Stimulated activated CD8-positive, alpha-beta memory T cell treated with anti-CD3 and anti-CD28 coated beads, Interleukin-15, amount 100 ng/mL, for 24 hours (primary cell): ENCODE results near the gene TAS2R43.
"Not testable (repeated sequence)": the region's sequence is repeated elsewhere in the genome, so short reads cannot be mapped to it uniquely, and the experiment has no call there.

Source experiments
- DNase-seq: peaks from one replicate; pipeline ENCODE4 v3.0.0-alpha.2; 2020; ENCODE audit warnings: low read depth

Gene TAS2R43, protein sequence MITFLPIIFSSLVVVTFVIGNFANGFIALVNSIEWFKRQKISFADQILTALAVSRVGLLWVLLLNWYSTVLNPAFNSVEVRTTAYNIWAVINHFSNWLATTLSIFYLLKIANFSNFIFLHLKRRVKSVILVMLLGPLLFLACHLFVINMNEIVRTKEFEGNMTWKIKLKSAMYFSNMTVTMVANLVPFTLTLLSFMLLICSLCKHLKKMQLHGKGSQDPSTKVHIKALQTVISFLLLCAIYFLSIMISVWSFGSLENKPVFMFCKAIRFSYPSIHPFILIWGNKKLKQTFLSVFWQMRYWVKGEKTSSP

GRCh38 chr12:11092128-11092527 is at the start of gene TAS2R43:
Gene TAS2R43 (minus strand): TSS chr12:11092313. CDS start chr12:11092229, 84 bp downstream.
- DNase-seq, result no peak

DNA sequence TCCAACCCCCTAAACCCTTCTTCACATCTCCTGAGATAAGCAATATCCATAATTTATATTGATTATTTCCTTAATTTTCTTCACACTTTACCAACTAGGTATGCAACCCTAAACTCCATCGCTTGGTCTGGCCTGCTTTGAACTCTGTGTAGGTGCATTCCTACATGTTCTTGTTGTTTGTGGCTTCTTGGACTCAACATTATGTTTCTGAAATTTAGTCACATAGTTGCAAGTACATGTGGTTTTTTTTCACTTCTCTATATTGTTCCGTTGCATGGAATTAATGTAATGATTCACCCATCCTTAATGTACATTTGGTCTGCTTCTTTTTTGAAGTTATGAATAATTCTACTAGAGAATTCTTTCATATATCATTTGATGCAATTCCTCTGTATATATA is 44.0 kb upstream of the TAS2R43 start:
- no peak for DNase-seq

DNA sequence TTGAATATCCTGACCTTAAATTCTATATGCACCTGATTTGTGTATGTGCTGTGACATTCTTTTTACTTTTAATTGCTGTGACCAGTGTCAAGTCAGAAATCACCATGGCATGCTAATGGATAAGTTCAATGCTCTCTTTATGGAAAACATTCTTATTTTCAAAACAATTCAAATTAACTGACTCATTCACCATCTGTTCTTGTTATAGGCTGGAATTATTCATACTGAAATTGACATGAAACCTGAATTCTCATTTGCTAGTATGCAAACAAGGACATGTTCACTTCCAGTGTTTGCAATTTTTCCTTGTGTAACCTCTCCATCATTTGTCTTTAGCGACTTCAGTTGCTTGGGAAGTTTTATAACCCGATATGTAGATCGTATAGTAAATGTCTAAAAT is 42.2 kb upstream of the TAS2R43 start, which contains the start of gene TAS2R30:
Gene TAS2R30, minus strand, starts transcription at position 340 of the 400 bp plus-strand sequence. CDS start 400 bp downstream, outside the sequence.
- DNase-seq, result no peak

- no peak for DNase-seq
Observed at GRCh38 chr12:11133816-11134215, 41.7 kb upstream of the TAS2R43 start.

DNA sequence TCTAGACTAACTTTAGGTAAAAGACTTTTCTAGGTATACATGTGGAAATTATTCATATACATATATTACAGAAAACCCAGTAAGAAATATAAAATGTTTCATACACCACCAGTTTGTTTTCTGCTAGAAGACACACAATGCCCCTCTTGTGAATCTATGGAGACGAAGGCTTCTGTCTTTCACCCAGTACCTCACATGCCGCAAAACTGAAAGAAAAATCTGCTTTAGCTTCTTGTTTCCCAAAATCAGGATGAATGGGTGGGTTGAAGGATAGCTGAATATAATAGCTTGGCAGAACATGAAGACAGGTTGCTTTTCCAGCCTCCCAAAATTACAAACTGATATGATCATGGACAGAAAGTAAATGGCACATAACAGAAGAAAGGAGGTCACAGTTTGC is 41.0 kb upstream of the TAS2R43 start:
- no peak for DNase-seq

- DNase-seq, result no peak
Observed at GRCh38 chr12:11130999-11131398, 38.9 kb upstream of the TAS2R43 start.

DNA sequence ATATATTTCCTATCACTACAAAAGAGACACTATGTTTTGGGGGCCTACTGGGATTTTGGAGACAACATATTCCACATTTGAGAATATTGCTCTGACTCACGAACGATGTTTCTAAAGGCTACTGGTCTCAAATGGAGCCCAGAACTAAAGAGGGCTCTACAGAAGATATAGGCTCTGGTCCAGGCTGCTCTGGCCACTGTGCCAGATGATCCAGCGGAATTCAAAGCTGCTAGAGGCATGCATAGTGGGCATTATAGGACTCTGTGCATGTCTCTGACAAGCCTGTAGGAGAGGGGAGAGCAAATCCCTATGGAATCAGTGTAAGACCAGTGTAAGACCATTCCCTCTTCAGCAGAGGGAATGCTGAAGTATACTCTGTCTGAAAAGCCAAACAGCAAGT is 38.3 kb upstream of the TAS2R43 start:
- no peak for DNase-seq

DNA sequence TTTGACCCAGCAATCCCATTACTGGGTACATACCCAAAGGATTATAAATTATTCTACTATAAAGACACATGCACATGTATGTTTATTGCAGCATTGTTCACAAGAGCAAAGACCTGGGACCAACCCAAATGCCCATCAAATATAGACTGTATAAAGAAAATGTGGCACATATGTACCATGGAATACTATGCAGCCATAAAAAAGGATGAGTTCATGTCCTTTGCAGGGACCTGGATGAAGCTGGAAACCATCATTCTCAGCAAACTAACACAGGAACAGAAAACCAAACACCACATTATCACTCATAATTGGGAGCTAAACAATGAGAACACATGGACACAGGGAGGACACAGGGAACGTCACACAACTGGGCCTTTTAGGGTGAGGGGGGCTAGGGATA is 22.0 kb upstream of the TAS2R43 start:
- not testable (repeated sequence) for DNase-seq

- not testable (repeated sequence) for DNase-seq
Observed at GRCh38 chr12:11111213-11111612, 19.1 kb upstream of the TAS2R43 start.

GRCh38 chr12:11108862-11109261 is 16.7 kb upstream of the TAS2R43 start:
- DNase-seq, result no peak

DNA sequence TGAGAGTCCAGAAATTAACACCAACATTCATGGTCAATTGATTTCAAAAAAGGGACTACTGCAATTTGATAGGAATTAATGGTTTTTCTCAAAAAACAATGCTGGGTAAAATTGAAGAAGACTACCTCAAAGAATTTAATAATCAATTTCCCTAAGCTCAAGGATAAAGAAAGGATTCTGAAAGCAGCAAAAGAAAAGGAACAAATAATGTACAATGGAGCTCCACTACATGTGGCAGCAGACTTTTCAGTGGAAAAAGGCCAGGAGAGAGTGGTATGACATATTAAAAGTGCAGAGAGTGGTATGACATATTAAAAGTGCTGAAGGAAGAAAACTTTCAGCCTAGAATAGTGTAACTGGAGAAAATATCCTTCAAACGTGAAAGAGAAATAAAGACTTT is 15.6 kb upstream of the TAS2R43 start:
- DNase-seq, result no peak

GRCh38 chr12:11106288-11106687 is 14.2 kb upstream of the TAS2R43 start:
- no peak for DNase-seq

DNA sequence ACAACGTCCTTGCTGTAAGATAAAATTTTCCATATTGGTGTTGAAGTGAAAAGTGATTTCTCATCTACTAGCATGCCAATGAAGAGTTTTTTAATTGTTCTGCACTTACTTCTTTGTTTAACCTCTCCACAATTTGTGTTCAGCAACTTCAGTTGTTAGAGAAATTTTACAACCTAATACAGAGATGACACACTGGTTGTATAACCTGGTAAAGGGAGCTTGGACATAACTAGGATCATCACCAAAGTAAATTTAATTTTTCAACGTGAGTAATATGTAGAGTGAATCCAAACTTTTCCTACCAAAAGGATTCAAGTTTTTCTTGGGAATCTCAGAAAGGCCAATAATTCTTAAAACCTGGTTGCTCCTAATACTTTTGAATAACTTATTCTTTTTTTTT is 13.4 kb upstream of the TAS2R43 start:
- DNase-seq, result no peak

DNA sequence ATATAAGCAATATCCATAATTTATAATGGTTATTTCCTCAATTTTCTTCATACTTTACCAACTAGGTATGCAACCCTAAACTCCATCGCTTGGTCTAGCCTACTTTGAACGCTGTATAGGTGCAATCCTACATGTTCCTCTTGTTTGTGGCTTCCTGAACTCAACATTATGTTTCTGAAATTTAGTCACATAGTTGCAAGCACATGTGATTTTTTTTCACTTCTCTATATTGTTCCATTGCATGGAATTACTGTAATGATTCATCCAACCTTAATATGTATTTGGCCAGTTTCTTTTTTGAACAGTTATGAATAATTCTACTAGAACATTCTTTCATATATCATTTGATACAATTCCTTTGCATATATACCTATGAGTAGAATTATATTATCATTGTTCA is 2.8 kb upstream of the TAS2R43 start:
- DNase-seq, result not testable (repeated sequence)

- DNase-seq, result no peak
Observed at GRCh38 chr12:11089246-11089645, 2.9 kb downstream of the TAS2R43 start.

GRCh38 chr12:11085419-11085818 is 6.7 kb downstream of the TAS2R43 start:
- DNase-seq, result no peak

DNA sequence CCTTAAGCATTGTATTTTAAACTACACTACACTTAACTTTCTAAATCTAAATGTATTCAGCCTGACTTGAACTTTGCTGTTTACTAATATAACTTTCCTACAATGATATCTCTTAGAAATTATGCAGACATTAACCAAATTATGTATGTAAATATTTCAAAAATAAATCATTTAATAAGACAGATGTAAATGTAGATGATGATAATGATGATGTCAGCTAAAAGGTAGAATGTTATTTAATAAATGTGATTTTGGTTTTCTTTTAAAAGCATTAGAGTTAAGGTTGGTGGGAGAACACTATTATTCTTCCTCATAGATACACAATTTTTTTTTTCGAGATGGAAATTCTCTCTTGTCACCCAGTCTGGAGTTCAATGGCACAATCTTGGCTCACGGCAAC is 10.1 kb downstream of the TAS2R43 start:
- DNase-seq, result no peak

DNA sequence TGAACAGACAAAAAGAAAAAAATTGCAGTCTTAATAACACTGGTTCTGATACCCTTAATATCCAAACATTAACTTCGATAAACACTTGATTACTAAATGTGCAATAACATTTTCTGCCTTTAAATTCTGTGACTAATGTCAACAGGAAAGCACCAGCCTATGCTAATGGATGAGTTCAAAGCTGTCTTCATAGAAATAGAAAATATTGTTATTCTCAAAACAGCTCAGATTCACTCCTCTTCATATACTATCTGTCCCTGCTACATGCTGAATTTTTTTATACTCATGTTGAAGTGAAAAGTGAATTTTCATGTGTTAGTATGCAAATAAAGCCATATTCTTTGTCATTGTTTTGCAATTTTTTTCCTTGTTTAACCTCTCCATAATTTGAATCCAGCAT is 13.9 kb downstream of the TAS2R43 start:
- no peak for DNase-seq

GRCh38 chr12:11075642-11076041 is 16.5 kb downstream of the TAS2R43 start:
- DNase-seq, result no peak

DNA sequence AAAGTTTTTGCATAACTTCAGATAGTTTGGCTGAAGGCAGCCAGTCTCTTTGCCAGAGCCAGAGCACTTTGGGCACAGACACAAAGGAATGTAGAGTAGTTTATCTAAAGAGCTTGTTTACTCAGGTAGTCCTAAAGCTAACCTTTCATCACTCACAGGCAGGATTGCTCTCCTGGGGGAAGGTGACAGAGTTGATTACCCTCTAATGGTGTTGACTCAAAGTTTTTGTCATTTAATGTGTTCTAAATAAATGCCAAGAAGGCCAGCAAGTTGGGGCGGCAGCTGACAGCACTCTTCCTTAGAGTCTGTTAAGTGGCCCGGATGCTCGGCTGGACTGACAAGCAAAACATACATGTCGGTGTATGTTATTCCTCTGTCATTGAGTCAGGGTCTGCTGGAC is 20.7 kb downstream of the TAS2R43 start:
- no peak for DNase-seq

GRCh38 chr12:11070999-11071398 is 21.1 kb downstream of the TAS2R43 start:
- no peak for DNase-seq

GRCh38 chr12:11069854-11070365 is 22.2 kb downstream of the TAS2R43 start:
- DNase-seq, result no peak

- no peak for DNase-seq
Observed at GRCh38 chr12:11067514-11067913, 24.6 kb downstream of the TAS2R43 start.

DNA sequence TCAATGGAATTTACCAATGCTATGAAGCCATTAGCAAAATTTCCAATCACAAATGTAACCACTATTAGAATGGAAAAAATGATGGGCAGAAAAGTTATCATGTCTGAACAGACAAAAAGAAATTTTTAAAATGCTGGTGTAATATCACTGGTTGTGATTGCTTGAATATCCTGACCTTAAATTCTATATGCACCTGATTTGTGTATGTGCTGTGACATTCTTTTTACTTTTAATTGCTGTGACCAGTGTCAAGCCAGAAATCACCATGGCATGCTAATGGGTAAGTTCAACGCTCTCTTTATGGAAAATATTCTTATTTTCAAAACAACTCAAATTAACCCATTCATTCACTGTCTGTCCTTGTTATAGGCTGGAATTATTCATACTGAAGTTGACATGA is 29.9 kb downstream of the TAS2R43 start, which contains the start of gene TAS2R46:
Gene TAS2R46, minus strand, starts transcription at position 101 of the 400 bp plus-strand sequence. Its CDS starts 0 bp downstream, at position 101.
- not testable (repeated sequence) for DNase-seq
